Mammary epithelial cell (primary cell): Measurements from ENCODE around the gene IGSF8.
"Not testable (repeated sequence)": the region's sequence is repeated elsewhere in the genome, so short reads cannot be mapped to it uniquely, and the experiment has no call there.

Experiments used
- CTCF ChIP-seq, 2 donors: IDR thresholded peaks in 1 of 2; conservative IDR thresholded peaks in 1 of 2; 2 replicates each; pipeline ENCODE4 v1.5.1; 2011 to 2012; ENCODE audit warnings: inconsistent platforms in 2 of 2, low read length in 2 of 2, mild to moderate bottlenecking in 2 of 2, control low read depth in 1 of 2, low read depth in 1 of 2; ENCODE audit not compliant: insufficient read depth in 1 of 2; ENCODE audit errors: extremely low read depth in 1 of 2
- EZH2 ChIP-seq: IDR thresholded peaks from 2 replicates; pipeline ENCODE4 v1.6.1; 2012; ENCODE audit warnings: low read length, inconsistent platforms, borderline replicate concordance

GRCh38 chr1:160111462-160111861 lies 13.0 kb upstream of the IGSF8 start:
- TF ChIP-seq CTCF (conservative IDR thresholded peaks at IDR 0.05 in 1 of 2, IDR thresholded peaks at IDR 0.05 in 1 of 2; ENCODE audit: extremely low read depth in 1 of 2, insufficient read depth in 1 of 2, low read depth in 1 of 2, low read length in 2 of 2); EZH2: not testable (repeated sequence)
